Brain pericyte (primary cell): ENCODE data around the gene MICU1.
A peak's percentile ranks its signal among the peaks of the same experiment; 100 is the strongest.

Source experiments
- DNase-seq: peaks from one replicate; pipeline ENCODE4 v3.0.0-alpha.2; 2012; ENCODE audit warnings: low read depth, low spot score

MICU1 gene

DNA sequence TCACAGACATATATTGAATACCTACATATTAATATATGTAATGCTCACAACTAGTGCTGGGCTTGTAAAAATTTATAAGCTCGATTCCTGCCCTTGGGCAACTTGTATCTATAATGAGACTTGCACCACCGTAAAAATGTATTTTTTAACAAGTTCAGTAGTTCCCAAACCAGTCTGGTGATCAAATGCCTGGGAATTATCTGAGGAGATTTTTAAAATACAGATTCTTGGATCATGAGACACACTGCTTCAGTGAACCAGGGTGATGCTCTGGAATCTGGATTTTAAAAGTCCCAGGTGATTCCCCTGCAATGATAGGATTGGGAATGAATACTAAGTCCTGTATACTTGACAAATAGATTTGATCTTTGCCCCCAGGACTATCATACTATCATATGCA, 4.3 kb upstream of the MICU1 start:
- no peak for DNase-seq

DNA sequence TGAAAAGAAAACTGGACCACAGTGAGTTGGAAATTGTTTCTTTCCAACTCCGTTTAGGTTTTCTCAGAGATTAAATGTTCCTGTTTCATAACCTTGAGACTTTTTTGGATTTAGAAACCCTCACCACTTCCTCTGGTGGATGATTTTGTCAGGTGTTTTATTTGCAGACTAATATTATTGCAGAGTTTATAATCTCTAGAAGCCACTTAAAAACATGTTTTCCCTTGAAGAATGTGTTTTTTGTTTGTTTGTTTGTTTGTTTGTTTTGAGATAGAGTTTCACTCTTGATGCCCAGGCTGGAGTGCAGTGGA, 520 bp upstream of the MICU1 start:
- DNase-seq = no peak

DNA sequence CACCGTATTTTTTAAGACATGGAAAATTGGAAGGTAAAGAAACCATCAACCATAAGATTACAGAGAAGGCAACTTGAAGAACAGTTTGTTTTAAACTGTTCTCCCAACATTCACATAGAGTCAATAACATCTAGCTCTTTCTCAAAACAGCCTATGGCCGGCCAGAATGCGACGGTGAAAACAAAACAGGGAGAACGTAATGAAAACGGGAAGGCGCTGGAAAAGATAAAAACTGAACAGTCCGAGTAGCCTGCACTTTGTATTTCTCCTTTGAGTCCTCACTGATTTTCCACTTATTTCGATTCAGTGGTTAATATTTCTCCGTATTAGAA, 637 bp downstream of the MICU1 start:
- peak; percentile 4 for DNase-seq

DNA sequence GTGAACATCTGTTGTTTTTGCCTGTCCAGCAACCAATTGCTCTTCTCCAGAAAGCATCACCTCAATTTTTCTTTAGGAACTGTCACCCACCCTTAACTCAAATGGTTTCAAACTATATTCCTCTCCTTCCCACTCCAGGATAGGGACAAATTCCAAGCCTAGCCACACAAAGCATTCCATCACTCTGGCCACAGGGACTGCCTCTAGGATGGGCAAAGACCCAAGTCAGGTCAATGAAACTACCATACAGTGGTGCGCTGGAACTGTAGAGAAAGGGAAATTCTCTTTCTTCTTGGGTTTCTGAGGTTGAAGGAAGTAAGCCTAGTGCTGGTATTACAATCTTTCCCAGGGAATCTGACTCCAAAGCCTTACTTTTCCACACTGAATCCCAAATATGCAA, 3.6 kb downstream of the MICU1 start:
- DNase-seq = no peak

DNA sequence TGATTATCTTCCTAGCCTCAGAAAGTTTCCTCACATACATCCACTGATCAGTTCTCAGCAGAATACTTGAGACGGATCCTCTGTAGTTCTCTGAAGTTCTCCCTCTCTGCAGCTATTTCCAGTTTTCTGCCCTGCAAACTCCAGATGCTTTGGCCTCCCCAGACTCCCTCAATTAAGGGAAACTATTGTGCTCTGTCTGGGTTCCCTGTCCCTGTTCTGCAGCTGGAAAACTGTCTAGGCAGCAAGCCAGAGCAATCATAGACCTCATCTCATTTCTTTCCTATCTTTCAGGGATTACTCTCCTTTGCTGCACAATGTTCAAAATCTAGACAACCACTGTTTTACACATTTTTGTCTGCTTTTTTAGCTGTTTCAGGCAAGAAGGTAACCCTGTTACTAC, 9.2 kb downstream of the MICU1 start:
- no peak for DNase-seq

DNA sequence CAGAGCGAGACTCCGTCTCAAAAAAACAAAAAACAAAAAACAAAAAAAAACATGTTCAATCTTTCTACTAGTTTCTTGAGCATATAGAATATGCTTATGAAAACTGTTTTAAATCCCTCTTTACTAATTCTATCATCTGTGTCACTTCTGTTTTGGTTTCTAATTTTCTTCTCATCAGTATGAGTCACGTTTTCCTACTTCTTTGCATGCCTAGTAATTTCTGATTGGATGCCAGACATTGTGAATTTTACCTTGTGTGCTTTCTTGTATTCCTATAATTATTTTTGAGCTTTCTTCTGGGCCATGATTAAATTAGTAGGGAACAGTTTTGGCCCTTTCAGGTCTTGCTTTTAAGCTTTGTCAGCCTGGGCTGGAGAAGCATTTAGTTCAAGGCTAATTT, 9.9 kb downstream of the MICU1 start:
- DNase-seq = no peak

DNA sequence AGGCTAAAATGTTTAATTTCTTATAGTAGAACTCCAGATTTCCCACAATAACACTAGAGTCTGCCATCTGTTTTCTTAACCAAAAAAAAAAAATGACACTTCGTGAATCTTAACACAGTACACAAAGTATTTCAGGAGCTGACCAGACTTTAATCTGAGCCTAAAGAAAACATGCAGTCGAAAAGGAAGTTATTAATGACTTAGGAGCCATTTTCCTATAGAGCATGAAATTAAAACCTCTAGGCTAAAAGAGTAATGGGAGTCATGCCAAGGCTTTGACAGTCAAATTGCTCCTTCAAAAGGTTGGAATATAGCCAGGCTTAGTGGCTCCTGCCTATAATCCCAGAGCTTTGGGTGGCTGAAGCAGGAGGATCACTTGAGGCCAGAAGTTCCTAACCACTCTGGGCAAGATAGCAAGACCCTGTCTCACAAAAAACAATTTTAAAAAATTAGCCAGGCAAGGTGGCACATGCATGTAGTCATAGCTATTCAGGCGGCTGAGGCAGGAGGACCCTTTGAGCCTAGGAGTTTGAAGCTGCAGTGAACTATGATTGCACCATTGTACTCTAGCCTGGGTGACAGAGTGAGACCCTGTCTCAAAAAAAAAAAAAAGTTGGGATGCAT, 13.6 kb downstream of the MICU1 start:
- no peak for DNase-seq

DNA sequence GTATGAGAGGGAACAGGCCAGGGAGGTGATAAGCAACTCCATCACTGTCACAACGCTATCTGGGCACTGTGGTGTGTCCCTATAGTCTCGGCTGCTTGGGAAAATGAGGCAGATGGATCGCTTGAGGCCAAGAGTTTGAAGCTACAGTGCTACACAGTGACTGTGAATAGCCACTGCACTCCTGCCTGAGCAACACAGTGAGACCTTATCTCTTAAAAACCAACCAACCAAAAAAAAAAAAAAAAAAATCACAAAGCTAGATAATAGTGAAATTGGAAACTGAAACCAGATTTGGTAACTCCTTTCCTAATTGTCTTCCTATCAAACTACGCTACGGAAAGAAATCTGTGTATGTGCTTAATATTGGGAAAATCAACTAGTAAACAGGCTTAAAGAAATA, 14.1 kb downstream of the MICU1 start:
- no peak for DNase-seq

DNA sequence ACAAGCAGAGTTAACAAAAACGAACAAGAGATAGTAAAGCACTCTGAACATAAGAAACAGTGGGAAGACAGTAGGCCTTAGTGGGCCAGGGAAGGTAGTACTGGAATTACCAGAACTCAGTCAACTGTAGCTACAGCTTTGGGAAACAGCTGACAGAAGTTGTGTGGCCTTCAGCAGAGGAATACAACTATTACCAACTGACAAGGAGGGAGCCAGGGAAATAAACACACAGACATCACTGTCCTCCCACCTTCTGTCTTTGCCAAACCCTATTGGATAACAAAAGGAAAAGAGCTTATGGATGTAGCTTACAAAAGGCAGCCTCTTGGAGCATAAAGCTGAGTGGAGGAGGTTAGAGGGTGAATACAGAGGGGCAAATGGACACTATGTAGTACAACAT, 15.4 kb downstream of the MICU1 start:
- no peak for DNase-seq

DNA sequence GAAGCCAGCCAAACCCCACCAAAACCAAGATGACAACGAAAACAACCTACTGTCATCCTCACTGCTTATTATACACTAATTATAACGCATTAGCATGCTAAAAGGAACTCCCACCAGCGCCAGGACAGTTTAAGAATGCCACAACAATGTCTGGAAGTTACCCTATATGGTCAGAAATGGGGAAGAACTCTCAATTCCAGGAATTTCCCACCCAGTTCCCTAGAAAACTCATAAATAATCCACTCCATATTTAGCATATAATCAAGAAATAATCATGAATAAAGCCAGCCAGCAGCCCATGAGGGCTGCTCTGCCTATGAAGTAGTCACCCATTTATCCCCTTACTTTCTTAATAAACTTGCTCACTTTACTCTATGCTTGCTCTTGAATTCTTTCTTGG, 20.8 kb downstream of the MICU1 start:
- no peak for DNase-seq

DNA sequence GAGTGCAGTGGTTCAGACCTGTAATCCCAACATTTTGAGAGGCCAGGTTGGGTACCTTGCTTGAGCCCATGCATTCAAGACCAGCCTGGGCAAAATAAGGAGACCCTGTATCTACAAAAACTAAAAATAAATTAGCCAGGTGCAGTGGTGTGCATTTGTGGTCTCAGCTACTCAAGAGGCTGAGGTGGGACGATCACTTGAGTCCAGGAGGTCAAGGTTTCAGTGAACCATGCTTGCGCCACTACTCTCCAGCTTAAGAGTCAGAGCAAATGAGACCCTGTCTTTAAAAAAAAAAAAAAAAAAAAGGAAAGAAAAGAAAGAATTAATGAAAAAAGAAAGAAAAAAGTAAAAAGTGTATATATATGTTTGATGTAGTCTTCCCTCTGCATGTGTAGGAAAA, 24.7 kb downstream of the MICU1 start:
- no peak for DNase-seq

DNA sequence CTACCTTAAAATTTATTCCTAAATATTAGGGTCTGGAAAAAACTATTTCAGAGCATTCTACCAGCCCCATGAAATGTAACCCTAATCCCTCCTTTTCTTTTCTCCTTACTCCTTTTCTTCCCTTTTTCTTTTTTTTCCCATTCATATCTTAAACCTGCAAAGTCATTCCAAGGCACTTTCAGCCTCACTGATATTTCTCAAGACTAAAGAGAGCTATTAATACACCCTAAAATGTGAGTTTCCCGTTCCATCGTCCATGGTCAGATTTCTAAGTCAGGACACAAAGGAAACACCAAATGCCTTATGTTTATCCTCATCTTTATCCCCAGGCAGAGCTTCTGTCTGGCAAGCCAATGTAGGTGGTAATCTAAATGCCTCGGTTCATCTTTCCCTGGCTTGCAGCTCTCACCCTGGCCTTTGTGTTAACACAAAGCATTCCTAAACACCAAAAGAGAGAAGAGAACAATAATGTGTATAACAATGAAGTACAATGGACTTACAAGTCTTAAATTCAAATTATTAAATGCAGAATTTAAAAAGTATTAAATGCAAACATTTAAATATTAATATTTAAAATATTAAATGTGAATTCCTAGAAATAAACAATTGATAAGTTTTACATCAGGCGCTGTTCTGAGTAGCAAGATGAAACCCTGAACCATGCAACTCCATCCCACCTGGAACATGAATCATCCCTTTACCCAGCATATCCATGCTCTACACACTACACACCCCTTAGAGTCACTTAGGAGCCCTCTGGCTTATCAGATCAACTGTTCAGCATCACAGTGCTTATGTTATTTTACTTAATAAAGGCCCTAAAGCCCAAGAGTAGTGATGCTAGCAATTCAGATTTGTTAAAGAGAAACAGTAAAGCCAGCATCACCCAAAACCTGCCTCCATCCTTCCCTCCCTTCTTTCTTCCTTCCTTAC, 26.8 kb downstream of the MICU1 start:
- no peak for DNase-seq

DNA sequence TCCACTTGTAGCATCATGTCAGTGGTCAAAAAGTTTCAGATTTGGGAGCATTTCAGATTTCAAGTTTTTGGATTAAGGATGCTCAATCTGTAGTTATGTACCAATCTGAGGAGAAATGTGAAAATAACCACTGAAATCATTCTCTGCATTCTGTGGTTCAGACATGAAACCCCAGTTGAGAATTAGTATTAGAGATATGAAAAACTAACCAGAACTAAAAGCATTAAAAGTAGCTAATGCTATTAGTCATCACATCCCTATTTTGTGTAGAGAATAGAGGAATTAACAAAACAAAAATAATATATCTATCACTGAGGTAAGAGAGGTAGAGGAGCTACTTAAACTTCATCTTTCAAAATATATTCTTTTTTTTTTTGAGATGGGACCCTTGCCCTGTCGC, 28.0 kb downstream of the MICU1 start:
- DNase-seq = no peak

DNA sequence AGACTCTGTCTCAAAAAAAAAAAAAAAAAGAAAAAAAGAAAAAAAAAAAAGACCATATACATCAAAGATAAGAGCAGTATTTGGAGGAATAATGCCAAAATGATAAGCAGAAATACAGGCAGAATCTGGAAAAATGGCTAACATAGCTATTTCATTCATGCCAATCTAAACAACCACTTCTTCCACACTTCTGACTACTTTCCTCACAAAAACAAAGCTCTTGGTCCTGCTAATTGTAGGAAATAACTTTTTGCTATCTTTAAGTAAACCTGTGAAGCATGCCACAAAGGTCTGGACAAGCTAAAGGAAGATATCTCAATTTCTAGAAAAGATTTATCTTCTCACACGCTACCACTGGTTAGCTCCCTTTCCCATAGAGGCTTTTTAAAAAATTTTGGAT, 30.4 kb downstream of the MICU1 start:
- DNase-seq = no peak

DNA sequence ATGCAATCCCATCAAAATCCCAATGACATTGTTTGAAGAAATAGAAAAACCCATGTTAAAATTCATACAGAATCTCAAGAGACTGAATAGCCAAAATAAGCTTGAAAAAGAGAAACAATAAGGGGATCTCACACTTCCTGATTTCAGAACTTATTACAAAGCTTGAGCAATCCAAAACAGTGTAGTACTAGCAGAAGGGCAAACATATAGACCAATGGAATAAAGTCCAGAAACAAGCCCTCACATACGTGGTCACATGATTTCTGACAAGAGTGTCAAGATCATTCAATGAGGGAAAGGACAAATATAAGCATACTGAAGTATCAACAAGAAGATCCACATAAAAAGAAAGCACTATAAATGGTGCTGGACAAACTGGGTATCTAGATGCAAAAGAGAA, 31.9 kb downstream of the MICU1 start:
- DNase-seq = no peak

DNA sequence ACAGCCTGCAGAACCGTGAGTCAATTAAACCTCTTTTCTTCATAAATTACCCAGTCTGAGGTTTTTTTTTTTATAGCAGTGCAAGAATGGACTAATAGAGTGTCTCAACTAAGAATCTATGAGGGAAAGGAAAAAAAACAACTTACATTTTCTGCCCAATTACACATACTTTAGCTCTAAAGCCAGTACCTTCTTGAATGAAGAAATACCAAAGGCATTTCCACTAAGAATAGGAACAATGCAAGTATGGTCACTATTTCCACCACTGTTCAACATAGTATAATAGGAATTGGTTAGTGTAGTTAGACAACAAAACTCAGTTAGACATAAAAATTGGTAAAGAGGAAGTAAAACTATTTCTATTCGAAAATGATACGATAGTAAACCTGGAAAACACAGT, 37.6 kb downstream of the MICU1 start:
- no peak for DNase-seq

DNA sequence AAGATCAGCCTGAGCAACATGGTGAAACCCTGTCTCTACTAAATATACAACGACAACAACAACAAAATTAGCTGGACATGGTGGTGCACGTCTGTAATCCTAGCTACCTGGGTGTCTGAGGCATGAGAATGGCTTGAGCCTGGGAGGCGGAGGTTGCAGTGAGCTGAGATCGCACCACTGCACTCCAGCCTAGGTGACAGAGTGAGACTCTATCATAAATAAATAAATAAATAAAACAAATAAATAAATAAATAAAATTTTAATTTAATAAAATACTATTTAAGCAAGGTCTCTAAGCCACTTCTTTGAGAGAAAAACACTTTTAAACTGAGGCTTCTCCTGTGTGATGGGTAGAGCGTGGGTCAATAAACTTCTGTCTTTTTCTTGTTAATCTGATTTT, 38.3 kb downstream of the MICU1 start:
- DNase-seq = no peak

DNA sequence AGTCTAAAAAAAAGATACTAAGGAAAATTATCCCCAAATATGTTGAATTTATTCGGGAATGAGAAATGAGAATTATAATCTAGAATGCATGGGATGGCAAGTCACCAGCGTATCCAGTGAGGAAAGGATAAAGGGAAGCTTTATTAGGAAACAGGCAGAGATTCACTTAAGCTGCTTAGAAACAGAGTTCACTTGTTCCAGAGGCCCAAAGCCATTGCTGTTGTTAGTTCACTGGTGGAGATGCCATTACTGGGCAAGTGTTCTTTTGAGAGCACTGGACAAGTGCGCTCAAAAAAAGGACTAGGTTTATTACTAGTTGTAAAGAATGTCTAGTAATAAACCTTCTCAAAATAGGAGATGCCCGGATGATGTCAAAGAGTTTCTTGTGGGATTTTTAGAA, 51.2 kb downstream of the MICU1 start:
- DNase-seq = no peak

DNA sequence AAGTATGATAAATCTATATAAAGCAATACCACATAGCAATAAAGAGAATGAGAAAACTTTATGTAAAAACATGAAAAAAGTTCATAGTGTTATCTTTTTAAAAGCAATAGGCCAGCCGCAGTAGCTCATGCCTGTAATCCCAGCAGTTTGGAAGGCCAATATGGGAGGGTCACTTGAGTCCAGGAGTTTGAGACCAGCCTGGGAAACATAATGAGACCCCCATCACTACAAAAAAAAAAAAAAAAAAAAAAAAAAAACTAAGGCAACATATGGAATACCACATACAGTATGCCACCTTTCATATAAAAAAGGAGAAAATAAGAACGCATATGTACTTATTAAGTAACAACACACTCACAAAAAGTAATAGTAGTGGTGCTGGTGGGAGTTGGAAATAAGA, 52.8 kb downstream of the MICU1 start:
- DNase-seq = no peak

DNA sequence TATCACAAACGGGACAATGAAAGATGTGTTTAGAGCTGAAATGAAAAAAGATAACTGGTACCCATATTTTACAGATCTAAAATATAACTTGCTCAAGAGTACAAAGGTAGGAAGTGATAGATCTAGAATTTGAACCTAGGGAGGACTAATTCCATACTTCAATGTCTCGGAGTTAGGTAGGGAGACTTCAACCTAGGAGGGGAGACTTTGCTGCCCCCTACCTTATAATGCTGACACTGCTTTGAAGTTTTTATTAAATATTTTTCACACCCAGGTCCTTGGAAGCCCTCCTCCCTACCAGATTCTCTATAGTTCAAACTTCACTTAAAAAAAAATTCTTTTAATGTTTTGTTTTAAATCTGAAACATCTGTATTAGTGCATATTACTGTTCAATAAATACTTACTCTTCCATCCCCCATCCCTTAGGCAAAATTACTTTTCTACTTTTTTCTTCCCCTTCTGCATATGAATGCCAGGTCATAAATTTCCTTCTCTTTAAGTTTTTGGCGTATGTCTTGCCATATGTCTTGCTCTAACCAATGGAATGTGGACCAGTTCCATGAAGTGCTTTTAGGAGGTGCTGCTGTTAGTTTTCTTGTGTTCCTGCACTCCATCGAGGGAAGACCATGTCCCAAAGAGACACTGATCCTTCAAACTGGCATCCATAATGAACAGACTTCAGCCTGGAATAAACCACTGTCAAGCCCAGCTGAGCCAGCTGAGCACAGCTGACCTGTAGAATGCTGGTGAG, 57.8 kb downstream of the MICU1 start:
- DNase-seq = no peak

DNA sequence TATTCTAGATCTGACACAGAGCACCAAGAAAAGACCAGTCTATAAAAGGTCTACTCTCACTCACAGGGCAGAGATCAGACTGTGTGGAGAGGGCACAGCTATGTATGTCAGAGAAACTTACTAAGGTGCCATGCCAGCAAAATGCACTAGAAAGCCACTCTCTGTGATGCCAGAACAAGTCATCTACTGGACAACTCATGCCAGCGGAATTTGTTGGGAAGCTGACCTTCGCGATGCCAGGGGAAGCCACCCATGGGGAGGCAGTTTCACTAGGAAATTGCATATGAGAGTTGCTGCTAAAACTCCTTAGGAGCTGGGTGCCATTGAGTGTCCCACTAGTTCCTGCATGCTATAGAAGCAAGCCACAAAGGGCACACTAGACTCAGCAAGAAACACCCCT, 58.5 kb downstream of the MICU1 start:
- peak; percentile 10 for DNase-seq

DNA sequence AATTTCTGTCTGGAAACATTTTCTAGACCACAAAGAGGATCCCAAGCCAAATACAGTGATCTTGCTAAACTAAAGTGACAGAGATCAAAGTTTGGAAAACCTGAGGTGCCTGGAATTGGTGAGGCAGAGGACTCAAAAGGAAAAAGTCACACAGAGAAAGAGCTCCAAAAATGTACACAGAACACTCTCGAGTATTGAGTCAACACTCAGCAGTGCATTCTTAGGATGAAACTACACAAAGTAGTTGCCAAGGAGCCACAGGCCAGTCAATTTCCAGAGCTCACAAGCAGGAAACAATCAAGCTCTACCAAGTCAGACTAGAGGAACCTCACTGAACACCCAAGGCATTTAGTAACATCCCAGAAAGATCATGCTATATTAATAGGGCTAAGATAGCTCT, 61.3 kb downstream of the MICU1 start:
- DNase-seq = no peak

DNA sequence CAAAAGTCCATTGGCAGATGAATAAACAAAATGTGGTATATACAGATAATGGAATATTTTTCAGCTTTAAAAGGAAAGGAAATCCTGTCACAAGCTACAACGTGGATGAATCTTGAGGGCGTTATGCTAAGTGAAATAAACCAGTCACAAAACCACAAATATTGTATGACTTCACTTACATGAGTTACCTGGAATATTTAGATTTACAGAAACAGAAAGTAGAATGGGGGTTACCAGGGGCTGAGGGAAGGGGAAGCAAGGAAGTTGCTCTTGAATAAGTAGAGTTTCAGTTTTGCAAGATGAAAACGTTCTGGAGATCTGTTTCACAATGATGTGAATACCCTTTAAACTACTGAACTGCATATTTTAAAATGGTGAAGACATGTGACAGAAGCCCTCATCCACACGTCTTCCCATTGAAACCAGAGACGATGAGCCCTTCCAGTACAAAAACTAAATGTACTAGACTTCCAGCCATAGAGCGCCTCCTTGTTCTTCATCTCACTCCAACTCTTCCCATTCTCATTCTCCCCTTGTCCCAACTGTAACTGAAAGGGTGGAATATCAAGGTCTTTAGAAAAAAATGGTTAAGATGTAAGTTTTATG, 62.4 kb downstream of the MICU1 start:
- no peak for DNase-seq
